Measurements from ENCODE around the gene MBIP. TPM values are rescaled to one million over a fixed set of nuclear protein-coding genes. Genes with fewer than 3 reads are reported as not detected.

The MBIP gene
- total RNA-seq, 1 experiment from 2014 or later: 19.1 TPM

GRCh38 chr14:36319899-36320199 lies 588 bp downstream of the MBIP start (continued):
- TF ChIP-seq CTCF (IDR thresholded peaks at IDR 0.05 in 2 of 3, conservative IDR thresholded peaks at IDR 0.05 in 1 of 3; ENCODE audit: borderline replicate concordance in 1 of 3, insufficient read depth in 1 of 3, low read depth in 2 of 3, low read length in 2 of 3): no peak
- no peak for TF ChIP-seq POLR2AphosphoS5 (IDR thresholded peaks at IDR 0.05; ENCODE audit: low read depth, low read length)
- TF ChIP-seq SIN3A (IDR thresholded peaks at IDR 0.05; ENCODE audit: low read depth): no peak

DNA sequence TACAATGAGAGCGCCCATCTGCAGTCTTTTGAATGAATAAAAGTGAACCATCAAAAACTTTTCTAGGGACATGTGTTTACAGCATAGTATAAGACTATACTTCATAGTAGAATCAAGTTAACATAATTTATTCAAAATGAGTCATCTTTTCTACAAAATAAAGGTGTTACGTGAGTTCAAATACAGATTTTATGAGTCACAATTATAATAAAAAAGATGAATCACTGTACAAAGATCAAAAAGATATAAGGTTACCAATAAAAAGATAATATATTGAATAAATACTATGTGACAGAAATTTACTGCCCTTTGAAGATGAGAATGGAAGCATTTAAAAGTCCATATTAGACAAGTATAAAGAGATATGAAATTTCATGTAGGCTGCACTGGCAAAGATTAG lies 2.8 kb downstream of the MBIP start:
- Histone ChIP-seq H3K27ac (ENCODE audit: low read depth, low read length) (no peak overlapping the region; the same call in 1 of the 2 replicates), H3K9me3 (ENCODE audit: control insufficient read depth in 1 of 2, insufficient read depth in 1 of 2, low read depth in 1 of 2, low read length in 2 of 2) (no peaks in the 10 kb centered on the region), H3K9ac (ENCODE audit: low read length) (no peak overlapping the region), H3K79me2 (ENCODE audit: insufficient read depth, low read length) (peaks cover 70% of the 10 kb centered on the region), H3K36me3 (ENCODE audit: control insufficient read depth in 1 of 2, insufficient read depth in 2 of 2, low read length in 2 of 2) (peaks cover 0 to 2% of the 10 kb centered on the region in 2 experiments; a peak in 1 of 4 replicates), H3K4me1 (ENCODE audit: control insufficient read depth in 1 of 2, insufficient read depth in 2 of 2, low read length in 2 of 2) (peaks cover 28 to 40% of the 10 kb centered on the region in 2 experiments), H3K4me2 (ENCODE audit: low read length) (peak overlapping the region; percentile 89), H4K20me1 (ENCODE audit: insufficient read depth) (peaks cover 5% of the 10 kb centered on the region; the same call in 1 of the 2 replicates), H3K9me2 (ENCODE audit: insufficient read depth) (no peaks in the 10 kb centered on the region), H3K27me3 (ENCODE audit: insufficient read depth, low read length) (no peaks in the 10 kb centered on the region), H3K4me3 (replicated peaks in 1 of 2; ENCODE audit: low read depth in 1 of 2, low read length in 2 of 2) (no peak overlapping the region; a peak in 1 of 4 replicates), H2AFZ (ENCODE audit: low read depth, low read length, poor library complexity, severe bottlenecking) (no peak overlapping the region)
- RAD21 ChIA-PET (ENCODE audit: low non-redundant PET in 1 of 2, low total read pairs in 2 of 2, uncharacterized antibody in 2 of 2, unreplicated experiment in 2 of 2): no interaction called here
- POLR2A ChIA-PET: no interaction called here
- TF ChIP-seq JUND (IDR thresholded peaks at IDR 0.05): peak; percentile 46
- peak; percentile 26; the same call in 1 of the 2 replicates for TF ChIP-seq SP1 (IDR thresholded peaks at IDR 0.05; ENCODE audit: low read depth)
- TF ChIP-seq ELF1 (IDR thresholded peaks at IDR 0.05; ENCODE audit: borderline replicate concordance, low read depth): no peak
- TF ChIP-seq FOSL1 (IDR thresholded peaks at IDR 0.05; ENCODE audit: low read depth): peak; percentile 68
- no peak for ATAC-seq
- intact Hi-C loops (cut with micrococcal nuclease): loop anchor here (10.0 kb wide), 1 partner anchor 433 kb away; no protein-coding TSS in a partner anchor
- CTCF ChIA-PET: no interaction called here
- no peak for DNase-seq (ENCODE audit: low read depth, low spot score)
- BruUV-seq (replicated peaks): no TSS peak
